Gastrocnemius medialis (tissue), 4 donors: ENCODE measurements around the gene SCD5. TPM values are rescaled to one million over a fixed set of nuclear protein-coding genes. Genes with fewer than 3 reads are reported as not detected.

Experiments
- ATAC-seq, 2 donors: fragments of 150-250 bp; one replicate each; pipeline ENCODE4 v1.9.1; 2016
- DNase-seq, 2 donors: peaks; one replicate each; pipeline ENCODE4 v3.0.0-alpha.2; 2019
- H3K27ac ChIP-seq, 4 donors: fragments of 200-600 bp; sonication (generic); 1 replicate in 1 of 4; 2 replicates in 3 of 4; pipeline ENCODE4 v1.5.1; 2016 to 2018; ENCODE audit warnings: mild to moderate bottlenecking in 2 of 4, moderate library complexity in 1 of 4
- H3K27me3 ChIP-seq, 3 donors: fragments of 200-600 bp; sonication (generic) in 2 of 3; 1 replicate in 1 of 3; 2 replicates in 2 of 3; pipeline versions ENCODE4 v1.5.1 to v1.6.0; 2016 to 2019; ENCODE audit warnings: mild to moderate bottlenecking in 1 of 3, moderate library complexity in 1 of 3
- H3K36me3 ChIP-seq, 2 donors: fragments of 200-600 bp; sonication (generic) in 1 of 2; one replicate each; pipeline ENCODE4 v1.5.1; 2017 to 2018
- H3K4me1 ChIP-seq, 2 donors: fragments of 200-600 bp; sonication (generic) in 1 of 2; one replicate each; pipeline ENCODE4 v1.5.1; 2016 to 2017; ENCODE audit warnings: mild to moderate bottlenecking in 2 of 2
- H3K4me3 ChIP-seq, 4 donors: fragments of 200-600 bp; sonication (generic) in 3 of 4; 1 replicate in 1 of 4; 2 replicates in 3 of 4; pipeline ENCODE4 v1.5.1; 2016 to 2019; ENCODE audit warnings: mild to moderate bottlenecking in 2 of 4
- H3K9me3 ChIP-seq, 3 donors: fragments of 200-600 bp; sonication (generic) in 2 of 3; 1 replicate in 1 of 3; 2 replicates in 2 of 3; pipeline ENCODE4 v1.5.1; 2016 to 2019
- POLR2A ChIP-seq, 2 donors: fragments of 450-650 bp; IDR thresholded peaks; one replicate each; pipeline ENCODE4 v1.6.1; 2017; ENCODE audit warnings: antibody characterized with exemption in 2 of 2, mild to moderate bottlenecking in 2 of 2, moderate library complexity in 2 of 2
- in situ Hi-C, 4 donors: fragments of 200-750 bp; cut with MboI; loops; one replicate each; pipeline versions ENCODE4 v1.15.0 to v1.8.0; 2017; ENCODE audit warnings: low sequenced_read_pairs in 4 of 4
- intact Hi-C: fragments of 100-400 bp; cut with DNase I; formaldehyde crosslinking; loops from one replicate; pipeline ENCODE4 v1.15.1; 2023; ENCODE audit warnings: low total_unique reads
- total RNA-seq, 4 donors: library from RNA; depleted of rRNA; stranded (reverse); fragments of >200 nt; gene quantifications; one replicate each; pipeline versions ENCODE4 v1.1.0 to v1.2.3, GENCODE V29; 2016
- TF ChIP-seq, protein P1 (sequence below), 5 experiments: fragments of 450-650 bp in 3 of 5; fragments of 200-600 bp in 2 of 5; sonication (generic) in 2 of 5; IDR thresholded peaks in 4 of 5; conservative IDR thresholded peaks in 1 of 5; 1 replicate in 4 of 5; 2 replicates in 1 of 5; pipeline ENCODE4 v1.5.1; 2016 to 2019; ENCODE audit warnings: antibody characterized with exemption in 5 of 5, mild to moderate bottlenecking in 3 of 5, moderate library complexity in 3 of 5

The SCD5 gene
- total RNA-seq, 4 donors from 2014 or later: 0.68 to 2.4 (median 1.4) TPM

DNA sequence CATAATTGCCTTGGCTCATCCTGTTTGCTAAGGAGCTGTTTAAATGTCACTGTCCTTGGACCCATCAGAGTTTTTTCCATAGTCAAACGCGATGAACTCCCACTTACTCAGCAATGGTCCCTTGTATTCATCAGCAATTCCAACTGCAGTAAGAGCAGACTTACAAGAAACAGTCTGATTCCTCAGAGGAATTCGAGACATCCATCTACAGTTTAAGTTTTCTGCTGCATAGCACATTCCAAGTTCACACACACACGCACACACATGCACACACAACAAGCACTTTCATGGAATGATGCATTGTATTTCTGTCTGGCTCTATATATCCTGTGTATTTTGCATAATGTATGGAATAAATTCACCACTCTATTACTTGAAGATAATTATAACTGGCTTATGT is 204.1 kb downstream of the SCD5 start:
- intact Hi-C loops: no loop called here
- in situ Hi-C loops: no loop called here
- no peaks in the 10 kb centered on the region for H3K4me1 ChIP-seq
- H3K36me3 ChIP-seq: no peaks in the 10 kb centered on the region
- no peak overlapping the region for H3K4me3 ChIP-seq
- no peak for DNase-seq
- H3K27me3 ChIP-seq: peaks cover 0 to 3% (median 0%) of the 10 kb centered on the region in 3 donors
- ATAC-seq: no peak
- TF ChIP-seq, protein P1, sequence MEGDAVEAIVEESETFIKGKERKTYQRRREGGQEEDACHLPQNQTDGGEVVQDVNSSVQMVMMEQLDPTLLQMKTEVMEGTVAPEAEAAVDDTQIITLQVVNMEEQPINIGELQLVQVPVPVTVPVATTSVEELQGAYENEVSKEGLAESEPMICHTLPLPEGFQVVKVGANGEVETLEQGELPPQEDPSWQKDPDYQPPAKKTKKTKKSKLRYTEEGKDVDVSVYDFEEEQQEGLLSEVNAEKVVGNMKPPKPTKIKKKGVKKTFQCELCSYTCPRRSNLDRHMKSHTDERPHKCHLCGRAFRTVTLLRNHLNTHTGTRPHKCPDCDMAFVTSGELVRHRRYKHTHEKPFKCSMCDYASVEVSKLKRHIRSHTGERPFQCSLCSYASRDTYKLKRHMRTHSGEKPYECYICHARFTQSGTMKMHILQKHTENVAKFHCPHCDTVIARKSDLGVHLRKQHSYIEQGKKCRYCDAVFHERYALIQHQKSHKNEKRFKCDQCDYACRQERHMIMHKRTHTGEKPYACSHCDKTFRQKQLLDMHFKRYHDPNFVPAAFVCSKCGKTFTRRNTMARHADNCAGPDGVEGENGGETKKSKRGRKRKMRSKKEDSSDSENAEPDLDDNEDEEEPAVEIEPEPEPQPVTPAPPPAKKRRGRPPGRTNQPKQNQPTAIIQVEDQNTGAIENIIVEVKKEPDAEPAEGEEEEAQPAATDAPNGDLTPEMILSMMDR (IDR thresholded peaks at IDR 0.05 in 4 of 5, conservative IDR thresholded peaks at IDR 0.05 in 1 of 5): no peak
- no peak for TF ChIP-seq POLR2A (IDR thresholded peaks at IDR 0.05)
- no peaks in the 10 kb centered on the region for H3K9me3 ChIP-seq
- H3K27ac ChIP-seq: no peak overlapping the region

DNA sequence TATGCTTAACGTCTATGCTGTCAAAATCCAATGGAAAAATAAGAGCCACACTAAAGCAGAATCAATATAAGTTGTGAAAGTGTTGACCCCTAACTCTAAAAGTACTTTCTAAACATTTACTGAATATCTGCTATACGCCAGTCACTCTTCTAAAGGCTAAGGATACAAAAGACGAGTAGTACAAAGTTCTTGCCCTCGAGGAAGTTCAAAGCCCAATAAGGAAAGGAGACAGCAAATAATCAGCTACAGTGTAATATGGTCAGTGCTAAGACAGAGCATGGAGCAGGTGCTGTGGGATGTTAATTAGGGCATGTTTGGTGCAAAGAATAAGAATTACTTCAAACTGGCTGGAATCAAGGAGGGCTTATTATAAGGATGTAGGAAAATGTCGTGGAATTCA is 205.2 kb downstream of the SCD5 start:
- intact Hi-C loops: no loop called here
- TF ChIP-seq, protein P1 (IDR thresholded peaks at IDR 0.05 in 4 of 5, conservative IDR thresholded peaks at IDR 0.05 in 1 of 5): no peak

DNA sequence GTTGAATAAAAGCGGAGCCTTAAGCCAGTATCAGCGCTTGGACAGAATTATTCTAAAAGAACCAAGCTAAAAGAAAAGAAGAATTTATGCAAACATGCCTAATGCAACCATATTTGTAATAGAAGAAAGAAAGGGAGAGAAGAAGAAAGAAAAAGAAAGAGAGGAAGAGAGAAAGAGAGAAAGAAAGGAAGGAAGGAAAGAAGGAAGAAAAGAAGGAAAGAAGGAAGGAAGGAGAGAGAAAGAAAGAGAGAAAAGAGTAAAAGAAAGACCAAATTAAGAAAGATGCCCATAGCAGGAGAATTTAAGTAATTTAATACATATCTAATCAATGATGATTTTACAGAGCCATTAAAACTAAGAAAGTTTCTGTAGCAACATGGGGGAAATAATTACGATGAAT is 206.0 kb downstream of the SCD5 start:
- Histone ChIP-seq H3K9me3 (no peaks in the 10 kb centered on the region), H3K36me3 (no peaks in the 10 kb centered on the region), H3K27me3 (peaks cover 0 to 3% (median 0%) of the 10 kb centered on the region in 3 donors), H3K4me1 (no peaks in the 10 kb centered on the region), H3K27ac (no peak overlapping the region), H3K4me3 (no peak overlapping the region)
- in situ Hi-C loops: no loop called here
- intact Hi-C loops: no loop called here
- TF ChIP-seq, protein P1 (IDR thresholded peaks at IDR 0.05 in 4 of 5, conservative IDR thresholded peaks at IDR 0.05 in 1 of 5): no peak
- no peak for TF ChIP-seq POLR2A (IDR thresholded peaks at IDR 0.05)
- DNase-seq (no peak), ATAC-seq (no peak)

More for the DNA sequence above, 205.2 kb downstream of the SCD5 start:
- in situ Hi-C loops: no loop called here
- H3K4me1 ChIP-seq: no peaks in the 10 kb centered on the region
- no peak overlapping the region for H3K27ac ChIP-seq
- peaks cover 0 to 3% (median 0%) of the 10 kb centered on the region in 3 donors for H3K27me3 ChIP-seq
- H3K36me3 ChIP-seq: no peaks in the 10 kb centered on the region
- H3K9me3 ChIP-seq: no peaks in the 10 kb centered on the region
- DNase-seq: no peak
- ATAC-seq: no peak
- no peak overlapping the region for H3K4me3 ChIP-seq

DNA sequence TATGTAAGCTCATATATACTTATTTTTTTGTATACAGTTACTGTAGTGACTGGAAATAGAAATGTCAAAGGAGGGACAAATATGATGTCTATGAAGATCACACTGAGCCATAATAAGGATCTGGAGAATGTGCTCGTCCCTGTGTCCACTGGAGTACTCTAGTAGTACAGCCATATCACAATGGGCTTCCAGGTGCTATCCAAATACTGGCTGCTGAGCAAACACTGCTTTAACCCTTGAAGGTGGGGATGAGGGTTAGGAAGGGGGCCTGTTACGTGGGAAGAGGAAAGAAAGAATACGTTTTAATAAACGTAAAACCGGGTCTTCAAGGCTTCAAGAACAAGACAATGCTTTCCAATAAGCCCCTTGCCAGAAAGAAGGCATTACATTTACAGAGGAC is 207.0 kb downstream of the SCD5 start:
- intact Hi-C loops: no loop called here
- Histone ChIP-seq H3K4me3 (no peak overlapping the region), H3K36me3 (no peaks in the 10 kb centered on the region), H3K9me3 (no peaks in the 10 kb centered on the region), H3K27ac (no peak overlapping the region), H3K27me3 (peaks cover 0 to 3% (median 0%) of the 10 kb centered on the region in 3 donors), H3K4me1 (no peaks in the 10 kb centered on the region)
- DNase-seq (no peak), ATAC-seq (no peak)
- in situ Hi-C loops: no loop called here
- TF ChIP-seq POLR2A (IDR thresholded peaks at IDR 0.05): no peak
- TF ChIP-seq, protein P1 (IDR thresholded peaks at IDR 0.05 in 4 of 5, conservative IDR thresholded peaks at IDR 0.05 in 1 of 5): no peak

DNA sequence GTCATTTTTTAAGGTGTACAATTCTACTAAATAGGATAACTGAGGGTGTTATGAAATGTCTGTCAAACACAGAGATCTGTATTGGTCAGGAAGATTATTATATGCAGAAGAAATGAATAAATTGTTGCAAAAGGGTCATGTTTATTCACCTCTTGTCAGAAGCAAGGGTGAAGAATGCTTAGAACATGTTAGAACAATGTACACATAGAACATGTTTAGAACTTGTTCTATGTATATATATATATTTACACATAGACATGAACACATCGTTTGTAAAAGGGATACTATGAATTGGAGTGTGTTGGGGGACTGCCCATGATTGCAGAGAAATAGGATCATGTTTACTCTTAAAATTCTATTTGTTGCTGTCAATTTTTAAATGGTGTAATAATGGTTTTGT is 208.8 kb downstream of the SCD5 start:
- H3K4me1 ChIP-seq: no peaks in the 10 kb centered on the region
- no peak for ATAC-seq
- no peak overlapping the region for H3K27ac ChIP-seq
- in situ Hi-C loops (no loop called here), intact Hi-C loops (no loop called here)
- peaks cover 0 to 3% (median 0%) of the 10 kb centered on the region in 3 donors for H3K27me3 ChIP-seq
- no peak overlapping the region for H3K4me3 ChIP-seq
- H3K9me3 ChIP-seq: no peaks in the 10 kb centered on the region
- H3K36me3 ChIP-seq: no peaks in the 10 kb centered on the region
- DNase-seq: no peak
- no peak for TF ChIP-seq POLR2A (IDR thresholded peaks at IDR 0.05)
- TF ChIP-seq, protein P1 (IDR thresholded peaks at IDR 0.05 in 4 of 5, conservative IDR thresholded peaks at IDR 0.05 in 1 of 5): no peak
